HCT116 (cell line): ENCODE data around the gene CCDC69. TPM values are rescaled to one million over a fixed set of nuclear protein-coding genes. Genes with fewer than 3 reads are reported as not detected.

ENCODE experiments used
- ATAC-seq: fragments of 200-7000 bp; cut with Tn5 transposase; 2 replicates; pipeline ENCODE4 v1.9.1; 2020; ENCODE audit warnings: mild to moderate bottlenecking, moderate library complexity
- BruUV-seq: library from RNA; stranded (reverse); fragments of 400-500 nt; replicated peaks from 2 replicates; lab custom pipeline; 2021; lab: Mats Ljungman, UMichigan
- CTCF ChIA-PET: fragments of 300-600 bp; sonication (Branson Sonifier 250); formaldehyde crosslinking; loops from one replicate; lab custom pipeline; 2021; ENCODE audit warnings: antibody characterized with exemption; lab: Charles Lee
- POLR2A ChIA-PET: fragments of 300-600, 350-600 bp; sonication (Branson Sonifier 250); formaldehyde crosslinking; loops from one replicate; lab custom pipeline; 2021; ENCODE audit warnings: antibody characterized with exemption; lab: Charles Lee
- RAD21 ChIA-PET, 2 experiments: fragments of 300-600 bp; sonication (Branson Sonifier 250); formaldehyde crosslinking; loops; one replicate each; lab custom pipeline; 2023; ENCODE audit warnings: low total read pairs in 2 of 2; ENCODE audit not compliant: uncharacterized antibody in 2 of 2, unreplicated experiment in 2 of 2, low non-redundant PET in 1 of 2; lab: Charles Lee
- DNase-seq: peaks from one replicate; pipeline ENCODE4 v3.0.0-alpha.2; 2010; ENCODE audit warnings: low read depth, low spot score
- H2AFZ ChIP-seq: fragments of 200-600 bp; shearing (Covaris generic), sonication (generic); 2 replicates; pipeline ENCODE4 v1.6.1; 2017; ENCODE audit warnings: low read depth, mixed run types, mixed read lengths, antibody characterized with exemption, low read length; ENCODE audit not compliant: poor library complexity, severe bottlenecking
- H3K27ac ChIP-seq: 2 replicates; pipeline ENCODE4 v1.5.1; 2012; ENCODE audit warnings: low read depth, low read length
- H3K27me3 ChIP-seq: fragments of 200-600 bp; sonication (generic); 2 replicates; pipeline ENCODE4 v1.6.1; 2016; ENCODE audit warnings: mixed run types, low read length, mixed read lengths; ENCODE audit not compliant: insufficient read depth
- H3K36me3 ChIP-seq, 2 experiments: fragments of 200-500 bp in 1 of 2; fragments of 200-600 bp in 1 of 2; sonication (Bioruptor generic) in 1 of 2; sonication (generic) in 1 of 2; 2 replicates each; pipeline versions ENCODE4 v1.5.1 to v1.6.1; 2014 to 2016; ENCODE audit warnings: low read length in 2 of 2, inconsistent platforms in 1 of 2, mixed read lengths in 1 of 2, mixed run types in 1 of 2; ENCODE audit not compliant: insufficient read depth in 2 of 2, control insufficient read depth in 1 of 2
- H3K4me1 ChIP-seq, 2 experiments: fragments of 200-600 bp in 1 of 2; sonication (generic) in 1 of 2; 2 replicates each; pipeline versions ENCODE4 v1.5.1 to v1.6.1; 2012 to 2017; ENCODE audit warnings: low read length in 2 of 2, inconsistent platforms in 1 of 2, mild to moderate bottlenecking in 1 of 2, mixed read lengths in 1 of 2, mixed run types in 1 of 2, moderate library complexity in 1 of 2; ENCODE audit not compliant: insufficient read depth in 2 of 2, control insufficient read depth in 1 of 2
- H3K4me2 ChIP-seq: fragments of 200-600 bp; sonication (generic); 2 replicates; pipeline ENCODE4 v1.6.1; 2017; ENCODE audit warnings: mixed run types, low read length, mixed read lengths
- H3K4me3 ChIP-seq, 2 experiments: fragments of 200-600 bp in 1 of 2; sonication (generic) in 1 of 2; replicated peaks in 1 of 2; 2 replicates each; pipeline ENCODE4 v1.5.1; 2011 to 2016; ENCODE audit warnings: low read length in 2 of 2, control low read depth in 1 of 2, low read depth in 1 of 2, mild to moderate bottlenecking in 1 of 2, mixed read lengths in 1 of 2, mixed run types in 1 of 2
- H3K79me2 ChIP-seq: fragments of 200-600 bp; sonication (generic); 2 replicates; pipeline ENCODE4 v1.6.1; 2017; ENCODE audit warnings: mild to moderate bottlenecking, mixed run types, low read length, moderate library complexity, mixed read lengths; ENCODE audit not compliant: insufficient read depth
- H3K9ac ChIP-seq: fragments of 200-600 bp; sonication (generic); 2 replicates; pipeline ENCODE4 v1.6.1; 2016; ENCODE audit warnings: low read length, mixed read lengths
- H3K9me2 ChIP-seq: fragments of 200-600 bp; sonication (generic), shearing (Covaris generic); 2 replicates; pipeline ENCODE4 v1.6.1; 2017; ENCODE audit warnings: mixed run types, mild to moderate bottlenecking, moderate library complexity; ENCODE audit not compliant: insufficient read depth
- H3K9me3 ChIP-seq, 2 experiments: fragments of 200-500 bp in 1 of 2; fragments of 200-600 bp in 1 of 2; sonication (Bioruptor generic) in 1 of 2; sonication (generic) in 1 of 2; 2 replicates each; pipeline ENCODE4 v1.6.1; 2014 to 2017; ENCODE audit warnings: low read length in 2 of 2, mixed read lengths in 2 of 2, inconsistent platforms in 1 of 2, low read depth in 1 of 2, mild to moderate bottlenecking in 1 of 2, mixed run types in 1 of 2, moderate library complexity in 1 of 2; ENCODE audit not compliant: control insufficient read depth in 1 of 2, insufficient read depth in 1 of 2
- H4K20me1 ChIP-seq: fragments of 200-600 bp; sonication (generic), shearing (Covaris generic); 2 replicates; pipeline ENCODE4 v1.6.1; 2017; ENCODE audit warnings: mixed run types, mild to moderate bottlenecking, moderate library complexity; ENCODE audit not compliant: insufficient read depth
- CEBPB ChIP-seq: IDR thresholded peaks from 2 replicates; pipeline ENCODE4 v1.6.1; 2012; ENCODE audit warnings: low read depth
- ELF1 ChIP-seq: IDR thresholded peaks from 2 replicates; pipeline ENCODE4 v1.6.1; 2012; ENCODE audit warnings: low read depth, borderline replicate concordance
- EZH2 ChIP-seq: fragments of 200-600 bp; sonication (generic); IDR thresholded peaks from 2 replicates; pipeline ENCODE4 v1.6.1; 2017; ENCODE audit warnings: antibody characterized with exemption, mixed run types
- JUND ChIP-seq: IDR thresholded peaks from 2 replicates; pipeline ENCODE4 v1.6.1; 2012
- POLR2A ChIP-seq: IDR thresholded peaks from 2 replicates; pipeline ENCODE4 v1.7.0; 2011; ENCODE audit warnings: borderline replicate concordance; ENCODE audit not compliant: insufficient read depth, insufficient read length; ENCODE audit errors: extremely low read depth
- SIN3A ChIP-seq: IDR thresholded peaks from 2 replicates; pipeline ENCODE4 v1.6.1; 2012; ENCODE audit warnings: low read depth
- SP1 ChIP-seq: IDR thresholded peaks from 2 replicates; pipeline ENCODE4 v1.6.1; 2012; ENCODE audit warnings: low read depth
- ZFX ChIP-seq: fragments of 450-650 bp; IDR thresholded peaks from 2 replicates; pipeline ENCODE4 v1.6.1; 2017
- intact Hi-C: fragments of 100-400 bp; cut with micrococcal nuclease; formaldehyde crosslinking; loops from 2 replicates; pipeline ENCODE4 v1.10.0; 2022
- total RNA-seq: library from RNA; stranded (reverse); gene quantifications from one replicate; pipeline ENCODE4 v1.2.1, GENCODE V29; 2021; ENCODE audit not compliant: unreplicated experiment
- TF ChIP-seq, protein P1 (sequence below): IDR thresholded peaks from 2 replicates; pipeline ENCODE4 v1.6.1; 2012
- TF ChIP-seq, protein P2 (sequence below), 3 experiments: fragments of 200-600 bp in 1 of 3; sonication (generic) in 1 of 3; IDR thresholded peaks in 2 of 3; conservative IDR thresholded peaks in 1 of 3; 2 replicates each; pipeline ENCODE4 v1.5.1; 2012 to 2017; ENCODE audit warnings: low read depth in 2 of 3, low read length in 2 of 3, antibody characterized with exemption in 1 of 3, borderline replicate concordance in 1 of 3, control low read depth in 1 of 3, mild to moderate bottlenecking in 1 of 3, mixed read lengths in 1 of 3, mixed run types in 1 of 3, moderate library complexity in 1 of 3; ENCODE audit not compliant: insufficient read depth in 1 of 3
- TF ChIP-seq, protein P3 (sequence below): IDR thresholded peaks from 2 replicates; pipeline ENCODE4 v1.6.1; 2012

CCDC69 gene
- total RNA-seq, 1 experiment from 2014 or later: 4.3 TPM

DNA sequence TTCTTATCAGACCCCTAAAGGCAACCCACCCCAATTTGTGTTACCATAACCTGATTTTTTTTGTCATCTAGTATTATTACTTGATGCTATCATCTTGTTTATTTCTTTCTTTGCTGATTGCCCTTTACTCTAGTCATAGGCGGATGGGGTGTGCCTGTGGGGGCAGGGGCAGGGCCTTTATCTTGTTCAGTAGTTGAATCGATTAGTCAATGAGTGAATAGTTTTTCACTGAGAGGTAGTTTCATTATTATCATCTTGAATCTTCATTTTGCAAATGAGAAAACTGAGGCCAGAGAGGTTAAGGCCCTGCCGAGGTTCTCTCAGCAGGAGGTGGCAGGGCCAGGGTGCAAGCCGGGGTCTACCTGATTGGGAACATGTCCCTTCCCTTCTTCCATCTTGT lies 19.7 kb upstream of the CCDC69 start:
- Histone ChIP-seq H3K9me2 (no peaks in the 10 kb centered on the region), H3K4me2 (no peak overlapping the region), H3K79me2 (no peaks in the 10 kb centered on the region), H3K9ac (no peak overlapping the region), H3K4me1 (peaks cover 8 to 9% of the 10 kb centered on the region in 2 experiments; a peak in 2 of 4 replicates), H3K9me3 (no peaks in the 10 kb centered on the region), H3K27me3 (no peaks in the 10 kb centered on the region), H2AFZ (no peak overlapping the region), H4K20me1 (no peaks in the 10 kb centered on the region), H3K27ac (no peak overlapping the region), H3K36me3 (no peaks in the 10 kb centered on the region), H3K4me3 (no peak overlapping the region)
- intact Hi-C loops: no loop called here
- BruUV-seq: no TSS peak
- ChIA-PET RAD21 (no interaction called here), POLR2A (no interaction called here), CTCF (no interaction called here)
- DNase-seq (no peak), ATAC-seq (no peak)
- TF ChIP-seq, protein P1, sequence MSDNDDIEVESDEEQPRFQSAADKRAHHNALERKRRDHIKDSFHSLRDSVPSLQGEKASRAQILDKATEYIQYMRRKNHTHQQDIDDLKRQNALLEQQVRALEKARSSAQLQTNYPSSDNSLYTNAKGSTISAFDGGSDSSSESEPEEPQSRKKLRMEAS: no peak
- no peak for TF ChIP-seq JUND
- TF ChIP-seq SP1: no peak
- TF ChIP-seq POLR2A: no peak
- TF ChIP-seq SIN3A: no peak
- TF ChIP-seq, protein P2, sequence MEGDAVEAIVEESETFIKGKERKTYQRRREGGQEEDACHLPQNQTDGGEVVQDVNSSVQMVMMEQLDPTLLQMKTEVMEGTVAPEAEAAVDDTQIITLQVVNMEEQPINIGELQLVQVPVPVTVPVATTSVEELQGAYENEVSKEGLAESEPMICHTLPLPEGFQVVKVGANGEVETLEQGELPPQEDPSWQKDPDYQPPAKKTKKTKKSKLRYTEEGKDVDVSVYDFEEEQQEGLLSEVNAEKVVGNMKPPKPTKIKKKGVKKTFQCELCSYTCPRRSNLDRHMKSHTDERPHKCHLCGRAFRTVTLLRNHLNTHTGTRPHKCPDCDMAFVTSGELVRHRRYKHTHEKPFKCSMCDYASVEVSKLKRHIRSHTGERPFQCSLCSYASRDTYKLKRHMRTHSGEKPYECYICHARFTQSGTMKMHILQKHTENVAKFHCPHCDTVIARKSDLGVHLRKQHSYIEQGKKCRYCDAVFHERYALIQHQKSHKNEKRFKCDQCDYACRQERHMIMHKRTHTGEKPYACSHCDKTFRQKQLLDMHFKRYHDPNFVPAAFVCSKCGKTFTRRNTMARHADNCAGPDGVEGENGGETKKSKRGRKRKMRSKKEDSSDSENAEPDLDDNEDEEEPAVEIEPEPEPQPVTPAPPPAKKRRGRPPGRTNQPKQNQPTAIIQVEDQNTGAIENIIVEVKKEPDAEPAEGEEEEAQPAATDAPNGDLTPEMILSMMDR (IDR thresholded peaks at IDR 0.05 in 2 of 3, conservative IDR thresholded peaks at IDR 0.05 in 1 of 3; ENCODE audit: borderline replicate concordance in 1 of 3, insufficient read depth in 1 of 3, low read depth in 2 of 3, low read length in 2 of 3): no peak
- no peak for TF ChIP-seq EZH2
- no peak for TF ChIP-seq ZFX
- no peak for TF ChIP-seq CEBPB
- TF ChIP-seq ELF1: no peak
- TF ChIP-seq, protein P3, sequence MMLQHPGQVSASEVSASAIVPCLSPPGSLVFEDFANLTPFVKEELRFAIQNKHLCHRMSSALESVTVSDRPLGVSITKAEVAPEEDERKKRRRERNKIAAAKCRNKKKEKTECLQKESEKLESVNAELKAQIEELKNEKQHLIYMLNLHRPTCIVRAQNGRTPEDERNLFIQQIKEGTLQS: no peak
